Ishikawa (cell line): ENCODE measurements around the gene OPCML.

Experiments
- CEBPB ChIP-seq: IDR thresholded peaks from 2 replicates; pipeline ENCODE4 v1.6.1; 2012
- CREB1 ChIP-seq: IDR thresholded peaks from 2 replicates; pipeline ENCODE4 v1.6.1; 2012; ENCODE audit warnings: low read depth
- EGR1 ChIP-seq: IDR thresholded peaks from 2 replicates; pipeline ENCODE4 v1.6.1; 2012
- EP300 ChIP-seq: IDR thresholded peaks from 2 replicates; pipeline ENCODE4 v1.6.1; 2012; ENCODE audit warnings: borderline replicate concordance
- FOXM1 ChIP-seq: IDR thresholded peaks from 2 replicates; pipeline ENCODE4 v1.6.1; 2012; ENCODE audit warnings: low read depth, borderline replicate concordance
- MAX ChIP-seq: IDR thresholded peaks from 2 replicates; pipeline ENCODE4 v1.6.1; 2012
- NFIC ChIP-seq: IDR thresholded peaks from 2 replicates; pipeline ENCODE4 v1.6.1; 2012
- RAD21 ChIP-seq: IDR thresholded peaks from 2 replicates; pipeline ENCODE4 v1.6.1; 2012; ENCODE audit warnings: low read depth
- REST ChIP-seq: IDR thresholded peaks from 2 replicates; pipeline ENCODE4 v1.6.1; 2012; ENCODE audit warnings: low read depth, mild to moderate bottlenecking
- TAF1 ChIP-seq: IDR thresholded peaks from 2 replicates; pipeline ENCODE4 v1.6.1; 2012; ENCODE audit warnings: low read depth, mild to moderate bottlenecking
- TCF12 ChIP-seq: IDR thresholded peaks from 2 replicates; pipeline ENCODE4 v1.6.1; 2012; ENCODE audit warnings: low read depth
- TEAD4 ChIP-seq: IDR thresholded peaks from 2 replicates; pipeline ENCODE4 v1.6.1; 2012
- USF1 ChIP-seq: IDR thresholded peaks from 2 replicates; pipeline ENCODE4 v1.6.1; 2012
- YY1 ChIP-seq: IDR thresholded peaks from 2 replicates; pipeline ENCODE4 v1.6.1; 2012; ENCODE audit warnings: low read depth
- ZBTB7A ChIP-seq: IDR thresholded peaks from 2 replicates; pipeline ENCODE4 v1.6.1; 2012; ENCODE audit warnings: low read depth

Gene OPCML

GRCh38 chr11:133034929-133035328 lies 497.4 kb downstream of the OPCML start:
- TF ChIP-seq CREB1: no peak
- no peak for TF ChIP-seq EGR1
- no peak for TF ChIP-seq RAD21
- TF ChIP-seq ZBTB7A: no peak
- TF ChIP-seq TAF1: no peak
- TF ChIP-seq YY1: no peak
- TF ChIP-seq REST: no peak
- TF ChIP-seq FOXM1: no peak
- no peak for TF ChIP-seq USF1
- TF ChIP-seq TCF12: no peak
- no peak for TF ChIP-seq EP300
- no peak for TF ChIP-seq NFIC
- TF ChIP-seq TEAD4: no peak
- no peak for TF ChIP-seq MAX
- no peak for TF ChIP-seq CEBPB

- TF ChIP-seq CREB1 (no peak), CEBPB (no peak), EGR1 (no peak), USF1 (no peak), RAD21 (no peak), FOXM1 (no peak)
Observed at GRCh38 chr11:133029107-133029506, 503.2 kb downstream of the OPCML start.

DNA sequence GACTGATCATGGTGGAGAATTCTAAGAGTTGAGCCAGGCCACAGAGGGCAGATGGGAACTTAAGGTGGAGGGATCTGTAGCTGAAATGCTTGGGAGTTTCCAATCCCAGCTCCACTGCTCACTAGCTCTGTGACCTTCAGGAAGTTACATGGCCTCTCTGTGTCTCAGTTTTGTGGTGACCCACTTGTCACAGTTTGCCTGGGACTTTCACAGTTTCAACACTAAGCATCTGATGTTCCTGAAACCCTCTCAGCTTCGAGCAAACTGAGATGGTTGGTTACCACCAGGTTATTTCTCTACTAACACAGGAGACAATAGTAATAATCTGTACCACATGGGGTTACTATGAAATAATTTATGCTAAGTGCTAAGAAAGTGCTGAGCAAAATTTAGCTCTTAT lies 505.3 kb downstream of the OPCML start:
- TF ChIP-seq YY1 (no peak), CREB1 (no peak), RAD21 (no peak), CEBPB (no peak)

DNA sequence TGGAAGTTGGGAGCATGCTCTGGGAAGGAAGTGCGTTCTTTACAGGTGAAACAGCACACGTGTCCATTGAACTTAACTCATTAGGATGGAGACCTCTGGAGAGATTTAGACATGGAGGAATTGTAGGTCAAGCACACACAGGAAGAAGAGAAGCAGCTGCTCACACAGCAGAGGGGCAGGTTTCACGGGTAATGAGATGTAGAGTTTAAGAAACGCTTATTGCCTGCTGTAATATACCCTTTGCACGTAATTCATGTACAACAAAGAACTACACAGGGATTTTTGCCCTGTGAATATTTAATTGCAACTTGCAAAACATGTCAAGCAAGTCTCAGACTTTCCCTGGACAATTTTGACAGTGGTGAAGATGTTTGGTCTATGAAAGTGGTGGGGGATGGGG lies 508.0 kb downstream of the OPCML start:
- TF ChIP-seq TCF12: no peak
- no peak for TF ChIP-seq NFIC
- TF ChIP-seq FOXM1: no peak
- no peak for TF ChIP-seq EP300
- no peak for TF ChIP-seq REST
- no peak for TF ChIP-seq TAF1
- no peak for TF ChIP-seq MAX

- TF ChIP-seq TCF12: no peak
- TF ChIP-seq RAD21: no peak
- TF ChIP-seq ZBTB7A: no peak
- no peak for TF ChIP-seq NFIC
- TF ChIP-seq MAX: no peak
- TF ChIP-seq CEBPB: no peak
- no peak for TF ChIP-seq TAF1
- TF ChIP-seq EGR1: no peak
- TF ChIP-seq CREB1: no peak
- TF ChIP-seq TEAD4: no peak
- no peak for TF ChIP-seq YY1
- no peak for TF ChIP-seq EP300
Observed at GRCh38 chr11:133023232-133023631, 509.1 kb downstream of the OPCML start.

DNA sequence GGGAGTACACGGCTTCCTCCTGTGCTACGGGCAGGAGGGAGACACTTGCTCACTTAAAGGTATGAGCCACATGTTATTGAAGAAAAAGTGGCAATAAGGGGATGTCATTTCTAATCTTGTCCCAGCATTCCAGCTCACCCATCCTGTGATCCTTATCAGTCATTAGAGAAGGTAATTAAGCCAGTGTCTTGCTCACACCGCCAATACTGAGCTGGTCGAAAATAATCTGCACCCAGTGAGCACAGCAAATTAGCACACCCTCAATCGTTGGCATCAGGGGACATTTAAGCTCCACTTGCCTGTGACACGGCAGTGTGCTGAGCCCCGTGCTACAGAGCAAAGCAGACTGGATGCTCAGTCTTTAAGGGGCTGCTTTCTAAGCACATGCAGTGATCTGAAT lies 510.7 kb downstream of the OPCML start:
- no peak for TF ChIP-seq TAF1
- no peak for TF ChIP-seq EP300
- no peak for TF ChIP-seq EGR1
- TF ChIP-seq RAD21: no peak
- no peak for TF ChIP-seq TEAD4
- TF ChIP-seq CEBPB: no peak
- no peak for TF ChIP-seq MAX
